Measurements from ENCODE around the gene MAPK6. TPM values are rescaled to one million over a fixed set of nuclear protein-coding genes. Genes with fewer than 3 reads are reported as not detected.

MAPK6 gene
- total RNA-seq, 2 donors from 2014 or later, result 21.7 to 22.8 TPM

GRCh38 chr15:52016316-52016715 is 2.7 kb upstream of the MAPK6 start:
- H3K27me3 Mint-ChIP-seq (ENCODE audit: low read depth), result no peaks in the 10 kb centered on the region
- no peak overlapping the region for H3K4me3 Mint-ChIP-seq
- H3K9me3 Mint-ChIP-seq, result no peaks in the 10 kb centered on the region
- H3K4me1 Mint-ChIP-seq (ENCODE audit: low read depth), result peaks cover 58% of the 10 kb centered on the region
- ATAC-seq (replicated peaks in 1 of 2), result no peak
- H3K36me3 Mint-ChIP-seq (ENCODE audit: insufficient read depth in 2 of 2), result peaks cover 0 to 3% of the 10 kb centered on the region in 2 donors
- DNase-seq, result no peak
- no peak overlapping the region for H3K27ac Mint-ChIP-seq

- peak overlapping the region; percentile 47 for H3K27ac Mint-ChIP-seq
- H3K36me3 Mint-ChIP-seq (ENCODE audit: insufficient read depth in 2 of 2), result peaks cover 0 to 3% of the 10 kb centered on the region in 2 donors
- no peaks in the 10 kb centered on the region for H3K27me3 Mint-ChIP-seq (ENCODE audit: low read depth)
- H3K4me1 Mint-ChIP-seq (ENCODE audit: low read depth), result peaks cover 58% of the 10 kb centered on the region
- DNase-seq (no peak), ATAC-seq (replicated peaks in 1 of 2) (no peak)
- peak overlapping the region; percentile 97 to 99 for H3K4me3 Mint-ChIP-seq
- H3K9me3 Mint-ChIP-seq, result no peaks in the 10 kb centered on the region
These were observed 775 bp upstream of the MAPK6 start for GRCh38 chr15:52018244-52018643.

DNA sequence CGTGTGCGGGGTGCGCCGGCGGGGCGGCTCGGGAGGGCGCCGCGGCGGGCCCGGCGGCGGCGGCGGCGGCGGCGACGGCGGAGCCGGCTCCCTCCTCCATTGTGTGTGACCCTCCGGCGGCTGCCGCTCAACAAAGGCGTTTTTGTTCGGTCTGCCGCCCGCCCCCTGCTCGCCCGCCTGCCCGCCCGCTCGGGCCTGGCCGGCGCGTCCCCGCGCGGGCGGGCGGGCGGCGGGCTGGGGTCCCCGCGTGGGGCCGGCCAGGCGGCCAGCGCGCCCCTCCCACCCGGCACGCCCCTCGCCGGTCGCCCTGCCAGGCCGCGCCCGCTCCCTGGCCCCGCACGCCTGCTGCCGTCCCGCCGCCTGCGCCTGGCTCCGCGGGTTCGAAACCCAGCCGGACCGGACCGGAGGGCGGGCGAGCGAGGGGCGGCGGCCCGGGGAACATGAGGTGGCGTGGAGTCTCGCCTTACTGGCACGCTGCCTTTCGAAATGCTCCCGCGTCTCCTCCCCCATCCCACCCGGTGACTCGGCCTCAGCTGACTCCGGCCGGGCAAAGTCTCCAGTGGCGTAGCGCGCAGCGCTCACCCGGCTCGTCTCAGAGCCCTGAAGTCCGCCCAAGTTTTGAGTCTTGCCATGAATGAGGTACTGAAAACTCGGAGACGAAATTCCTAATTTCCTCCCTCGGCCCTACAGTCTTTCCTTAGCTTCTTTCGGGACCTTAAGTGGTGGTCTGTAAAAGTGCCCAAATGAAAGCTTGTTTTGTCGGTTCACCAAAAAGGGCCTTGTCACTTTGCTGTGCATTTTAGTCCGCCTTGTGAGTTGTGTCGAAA is 588 bp downstream of the MAPK6 start:
- no peaks in the 10 kb centered on the region for H3K9me3 Mint-ChIP-seq
- ATAC-seq (replicated peaks in 1 of 2) (peak; percentile 67 to 68), DNase-seq (peak; percentile 76 to 78)
- peaks cover 0 to 3% of the 10 kb centered on the region in 2 donors for H3K36me3 Mint-ChIP-seq (ENCODE audit: insufficient read depth in 2 of 2)
- H3K27me3 Mint-ChIP-seq (ENCODE audit: low read depth), result no peaks in the 10 kb centered on the region
- peaks cover 45% of the 10 kb centered on the region for H3K4me1 Mint-ChIP-seq (ENCODE audit: low read depth)
- peak overlapping the region; percentile 99 for H3K27ac Mint-ChIP-seq
- peak overlapping the region; percentile 99 to 100 for H3K4me3 Mint-ChIP-seq

DNA sequence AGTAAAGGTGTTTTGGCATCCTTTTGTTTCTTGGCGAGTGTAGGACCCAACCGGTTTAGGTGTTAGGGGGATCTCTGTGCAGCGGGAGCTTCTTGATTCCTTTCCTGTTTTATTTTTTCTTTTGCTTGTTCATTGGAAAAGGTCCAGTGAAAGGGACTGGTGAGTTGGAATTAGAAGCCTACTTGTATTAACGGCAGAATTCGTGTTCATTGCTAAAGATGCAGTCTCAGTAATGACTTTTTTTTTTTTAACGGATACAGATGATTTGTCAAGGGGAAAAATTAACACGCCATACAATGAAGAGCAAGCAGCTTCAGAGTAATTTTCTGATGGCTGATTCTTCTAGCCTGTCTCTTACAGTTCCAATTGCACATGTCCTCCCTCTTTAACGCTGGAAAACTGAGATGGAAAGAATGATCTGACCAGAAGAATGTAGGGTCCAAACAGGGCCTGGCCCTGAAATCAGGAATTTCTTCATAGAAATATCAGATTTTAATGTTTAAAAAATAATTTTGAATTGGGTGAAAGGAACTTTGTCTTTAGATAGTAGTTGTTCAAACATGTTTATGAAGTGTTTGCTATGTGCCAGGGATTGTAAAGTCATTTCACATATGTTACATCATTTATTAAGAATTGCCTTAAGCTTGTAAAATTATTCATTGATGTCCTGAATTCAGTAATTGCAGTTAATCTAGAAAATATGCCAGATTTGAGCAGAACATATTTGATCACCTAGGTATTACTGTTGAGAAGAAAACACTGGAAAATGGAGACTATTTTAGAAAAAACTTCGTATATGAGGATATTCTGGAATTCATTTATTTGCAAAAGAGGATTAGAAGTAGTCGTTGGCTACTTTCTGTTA is 1.4 kb downstream of the MAPK6 start:
- Mint-ChIP-seq H3K36me3 (ENCODE audit: insufficient read depth in 2 of 2) (peaks cover 0 to 3% of the 10 kb centered on the region in 2 donors), H3K4me1 (ENCODE audit: low read depth) (peaks cover 44% of the 10 kb centered on the region), H3K9me3 (no peaks in the 10 kb centered on the region), H3K27me3 (ENCODE audit: low read depth) (no peaks in the 10 kb centered on the region), H3K4me3 (peak overlapping the region; percentile 89 to 100), H3K27ac (peak overlapping the region; percentile 99)
- DNase-seq (no peak), ATAC-seq (replicated peaks in 1 of 2) (no peak)

- peaks cover 41% of the 10 kb centered on the region for H3K4me1 Mint-ChIP-seq (ENCODE audit: low read depth)
These were observed 2.2 kb downstream of the MAPK6 start for GRCh38 chr15:52021128-52021671.

GRCh38 chr15:52021892-52022540 is 3.0 kb downstream of the MAPK6 start:
- Mint-ChIP-seq H3K4me1 (ENCODE audit: low read depth) (peaks cover 39% of the 10 kb centered on the region), H3K27ac (peak overlapping the region; percentile 99), H3K36me3 (ENCODE audit: insufficient read depth in 2 of 2) (peaks cover 0 to 3% of the 10 kb centered on the region in 2 donors), H3K27me3 (ENCODE audit: low read depth) (no peaks in the 10 kb centered on the region), H3K9me3 (no peaks in the 10 kb centered on the region), H3K4me3 (peak overlapping the region; percentile 46 to 73)
- DNase-seq (no peak), ATAC-seq (replicated peaks in 1 of 2) (no peak)

More at GRCh38 chr15:52021128-52021671, 2.2 kb downstream of the MAPK6 start:
- Mint-ChIP-seq H3K9me3 (no peaks in the 10 kb centered on the region), H3K27me3 (ENCODE audit: low read depth) (no peaks in the 10 kb centered on the region), H3K36me3 (ENCODE audit: insufficient read depth in 2 of 2) (peaks cover 0 to 3% of the 10 kb centered on the region in 2 donors), H3K4me3 (peak overlapping the region; percentile 89 to 100), H3K27ac (peak overlapping the region; percentile 99)
- peak; percentile 48 to 64 for ATAC-seq (replicated peaks in 1 of 2)
- DNase-seq, result peak; percentile 75 to 86

GRCh38 chr15:52023169-52023922 is 4.3 kb downstream of the MAPK6 start:
- no peak for DNase-seq
- Mint-ChIP-seq H3K4me1 (ENCODE audit: low read depth) (peaks cover 38% of the 10 kb centered on the region), H3K4me3 (peak overlapping the region in 1 of 2 donors; percentile 75), H3K36me3 (ENCODE audit: insufficient read depth in 2 of 2) (peaks cover 0 to 3% of the 10 kb centered on the region in 2 donors), H3K27ac (peak overlapping the region; percentile 88), H3K27me3 (ENCODE audit: low read depth) (no peaks in the 10 kb centered on the region), H3K9me3 (no peaks in the 10 kb centered on the region)
- no peak for ATAC-seq (replicated peaks in 1 of 2)

DNA sequence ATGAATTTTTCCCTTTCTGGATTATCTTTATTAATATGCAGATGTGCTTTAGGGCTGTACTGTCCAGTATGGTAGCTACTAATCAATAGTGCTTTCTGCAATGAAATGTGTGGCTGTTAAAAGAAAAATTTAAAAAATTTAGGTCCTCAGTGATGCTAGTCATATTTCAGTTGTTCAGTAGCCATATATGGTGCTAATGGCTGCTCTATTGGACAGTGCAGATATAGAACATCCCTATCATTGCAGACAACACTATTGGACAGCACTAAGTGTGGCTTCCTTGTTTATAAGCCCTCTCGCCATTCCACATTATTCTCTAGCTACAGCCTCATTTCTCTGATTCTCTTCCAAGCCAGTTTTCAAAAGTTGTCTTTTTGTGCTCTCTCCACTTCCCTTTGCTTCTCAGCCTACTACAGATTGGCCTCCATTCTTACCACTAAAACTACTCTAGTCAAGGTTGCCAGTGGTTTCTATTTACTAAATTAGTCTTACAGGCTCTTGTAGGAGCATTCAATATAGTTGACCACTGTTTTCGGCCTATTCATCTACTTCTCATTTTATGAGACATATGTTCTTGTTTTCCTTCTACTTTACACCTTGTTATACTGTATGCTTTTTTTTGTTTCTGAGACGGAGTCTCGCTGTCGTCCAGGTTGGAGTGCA is 9.5 kb downstream of the MAPK6 start:
- H3K27me3 Mint-ChIP-seq (ENCODE audit: low read depth), result no peaks in the 10 kb centered on the region

DNA sequence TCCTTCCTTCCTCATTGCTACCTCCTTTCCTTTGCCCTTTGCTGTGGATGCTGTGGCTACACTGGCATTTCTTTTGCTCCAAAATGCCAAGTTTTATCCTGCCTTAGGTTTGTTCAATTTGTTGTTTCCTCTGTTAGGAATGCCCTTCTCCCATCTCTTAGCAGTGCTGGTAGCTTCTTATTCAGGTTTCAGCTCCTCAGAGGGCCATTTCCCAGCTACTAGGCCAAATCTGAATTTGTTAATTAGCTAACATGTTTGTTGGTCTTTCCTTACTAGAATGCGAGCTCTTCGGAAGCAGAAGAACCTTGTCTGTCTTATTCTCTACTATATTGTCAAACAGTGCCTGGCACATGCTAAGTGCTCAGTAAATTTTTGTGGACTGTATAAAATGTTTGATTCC is 11.0 kb downstream of the MAPK6 start:
- Mint-ChIP-seq H3K27me3 (ENCODE audit: low read depth) (no peaks in the 10 kb centered on the region), H3K9me3 (peaks cover 2 to 4% of the 10 kb centered on the region in 2 donors), H3K27ac (no peak overlapping the region)

More for the DNA sequence above, 9.5 kb downstream of the MAPK6 start:
- Mint-ChIP-seq H3K36me3 (ENCODE audit: insufficient read depth in 2 of 2) (peaks cover 2 to 10% of the 10 kb centered on the region in 2 donors), H3K4me1 (ENCODE audit: low read depth) (peaks cover 24% of the 10 kb centered on the region), H3K4me3 (no peak overlapping the region), H3K9me3 (no peaks in the 10 kb centered on the region), H3K27ac (no peak overlapping the region)
- ATAC-seq (replicated peaks in 1 of 2), result peak in 1 of 2 donors; percentile 58
- no peak for DNase-seq

DNA sequence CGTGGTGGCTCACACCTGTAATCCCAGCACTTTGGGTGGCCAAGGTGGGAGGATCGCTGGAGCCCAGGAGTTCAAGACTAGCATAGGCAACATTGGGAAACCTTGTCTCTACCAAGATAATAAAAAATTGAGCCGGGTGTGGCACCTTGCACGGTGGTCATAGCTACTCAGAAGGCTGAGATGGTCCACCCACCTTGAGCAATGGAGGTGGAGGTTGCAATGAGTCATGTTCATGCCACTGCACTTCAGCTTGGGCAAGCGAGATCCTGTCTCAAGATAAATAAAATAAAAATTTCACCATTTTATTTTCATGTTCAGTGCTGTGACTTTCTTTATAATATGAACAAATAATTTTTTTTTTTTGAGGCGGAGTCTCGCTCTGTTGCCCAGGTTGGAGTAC is 12.5 kb downstream of the MAPK6 start:
- Mint-ChIP-seq H3K4me3 (no peak overlapping the region), H3K36me3 (ENCODE audit: insufficient read depth in 2 of 2) (peaks cover 7 to 27% of the 10 kb centered on the region in 2 donors), H3K27me3 (ENCODE audit: low read depth) (no peaks in the 10 kb centered on the region), H3K9me3 (peaks cover 2 to 5% of the 10 kb centered on the region in 2 donors), H3K27ac (no peak overlapping the region), H3K4me1 (ENCODE audit: low read depth) (peaks cover 31% of the 10 kb centered on the region)
- DNase-seq (no peak), ATAC-seq (replicated peaks in 1 of 2) (peak in 1 of 2 donors; percentile 39)

More for the DNA sequence above, 11.0 kb downstream of the MAPK6 start:
- peaks cover 28% of the 10 kb centered on the region for H3K4me1 Mint-ChIP-seq (ENCODE audit: low read depth)
- peaks cover 7 to 24% of the 10 kb centered on the region in 2 donors for H3K36me3 Mint-ChIP-seq (ENCODE audit: insufficient read depth in 2 of 2)
- ATAC-seq (replicated peaks in 1 of 2) (no peak), DNase-seq (no peak)
- no peak overlapping the region for H3K4me3 Mint-ChIP-seq

- H3K4me3 Mint-ChIP-seq, result no peak overlapping the region
- H3K9me3 Mint-ChIP-seq, result peaks cover 2 to 5% of the 10 kb centered on the region in 2 donors
- peaks cover 6 to 20% of the 10 kb centered on the region in 2 donors for H3K36me3 Mint-ChIP-seq (ENCODE audit: insufficient read depth in 2 of 2)
- peaks cover 49% of the 10 kb centered on the region for H3K4me1 Mint-ChIP-seq (ENCODE audit: low read depth)
- ATAC-seq (replicated peaks in 1 of 2) (no peak), DNase-seq (no peak)
- no peaks in the 10 kb centered on the region for H3K27me3 Mint-ChIP-seq (ENCODE audit: low read depth)
- H3K27ac Mint-ChIP-seq, result peak overlapping the region; percentile 21
These were observed 19.0 kb downstream of the MAPK6 start for GRCh38 chr15:52037889-52038505.

Data from activated T-cell treated with anti-CD3 and anti-CD28 coated beads, Interleukin-2, amount 50 U/mL, for 72 hours (primary cell).